HG03521 (cell line): ENCODE data around the gene WDR89.
A peak's percentile ranks its signal among the peaks of the same experiment; 100 is the strongest.
"Not testable (repeated sequence)": the region's sequence is repeated elsewhere in the genome, so short reads cannot be mapped to it uniquely, and the experiment has no call there.

Experiments used
- ATAC-seq: cut with Tn5 transposase; IDR thresholded peaks from one replicate; pipeline ENCODE4 v1.9.1; 2021; ENCODE audit warnings: mild to moderate bottlenecking, moderate library complexity; ENCODE audit not compliant: unreplicated experiment

Gene WDR89, protein sequence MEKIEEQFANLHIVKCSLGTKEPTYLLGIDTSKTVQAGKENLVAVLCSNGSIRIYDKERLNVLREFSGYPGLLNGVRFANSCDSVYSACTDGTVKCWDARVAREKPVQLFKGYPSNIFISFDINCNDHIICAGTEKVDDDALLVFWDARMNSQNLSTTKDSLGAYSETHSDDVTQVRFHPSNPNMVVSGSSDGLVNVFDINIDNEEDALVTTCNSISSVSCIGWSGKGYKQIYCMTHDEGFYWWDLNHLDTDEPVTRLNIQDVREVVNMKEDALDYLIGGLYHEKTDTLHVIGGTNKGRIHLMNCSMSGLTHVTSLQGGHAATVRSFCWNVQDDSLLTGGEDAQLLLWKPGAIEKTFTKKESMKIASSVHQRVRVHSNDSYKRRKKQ

DNA sequence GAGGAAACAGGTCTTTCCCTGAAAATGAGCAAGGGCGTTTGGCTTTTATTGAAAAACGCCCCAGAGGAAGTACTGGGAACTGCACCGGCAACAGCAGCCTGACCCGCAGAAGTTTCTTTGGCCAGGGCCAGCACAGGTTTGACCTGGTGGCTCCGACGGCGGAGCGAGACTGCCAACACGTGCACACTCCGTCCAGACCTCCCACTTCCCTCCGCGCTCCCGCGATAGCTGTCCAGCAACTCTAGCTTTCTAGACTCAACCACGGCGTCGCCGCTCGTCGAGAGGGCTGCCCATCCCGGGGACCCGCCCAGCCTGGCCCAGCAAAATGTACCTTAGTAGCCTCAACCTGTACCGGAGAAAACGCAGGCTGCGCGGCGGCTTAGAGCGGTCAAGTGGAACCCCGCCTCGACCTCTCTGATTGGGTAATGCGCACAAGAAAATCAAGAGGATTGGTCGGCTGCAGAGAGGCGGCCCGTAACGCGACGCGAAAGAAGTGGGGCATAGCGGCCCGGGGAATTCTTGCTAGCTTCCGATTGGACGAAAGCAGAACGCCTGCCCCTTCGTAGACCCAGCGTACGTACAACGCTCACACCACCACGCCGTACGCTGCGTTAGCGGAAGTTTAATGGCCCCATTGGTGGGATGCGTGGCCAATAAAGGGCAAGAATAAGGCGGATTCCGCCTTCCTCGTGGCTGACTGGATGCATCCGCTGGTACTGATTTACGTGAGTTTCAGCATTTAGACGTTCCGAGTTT is at the start of gene WDR89:
TSS of gene WDR89 (minus strand) at position 399 of the 756 bp plus-strand sequence. CDS start 41,929 bp downstream, outside the sequence.
- peak; percentile 85 for ATAC-seq

GRCh38 chr14:63689132-63689531 is 47.5 kb upstream of the WDR89 start:
- no peak for ATAC-seq

- no peak for ATAC-seq
Observed at GRCh38 chr14:63686926-63687325, 45.3 kb upstream of the WDR89 start.

DNA sequence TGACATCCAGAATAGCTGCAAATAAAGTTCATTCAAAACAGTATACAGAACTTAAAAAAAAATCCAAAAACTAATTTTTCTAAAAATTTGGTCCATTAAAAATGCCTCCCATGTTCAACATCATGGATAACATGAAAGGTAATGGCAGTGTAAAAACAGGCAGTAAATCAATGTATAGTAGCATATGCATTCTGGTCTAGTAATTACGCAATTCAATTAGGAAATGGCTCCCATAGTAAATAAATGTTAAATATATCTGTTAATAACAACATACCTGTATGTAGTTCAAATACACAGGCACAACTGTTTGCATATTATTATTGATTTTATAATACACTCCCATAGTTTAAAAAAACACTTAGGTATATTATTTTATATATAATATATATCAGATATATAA is 43.7 kb upstream of the WDR89 start:
- no peak for ATAC-seq

DNA sequence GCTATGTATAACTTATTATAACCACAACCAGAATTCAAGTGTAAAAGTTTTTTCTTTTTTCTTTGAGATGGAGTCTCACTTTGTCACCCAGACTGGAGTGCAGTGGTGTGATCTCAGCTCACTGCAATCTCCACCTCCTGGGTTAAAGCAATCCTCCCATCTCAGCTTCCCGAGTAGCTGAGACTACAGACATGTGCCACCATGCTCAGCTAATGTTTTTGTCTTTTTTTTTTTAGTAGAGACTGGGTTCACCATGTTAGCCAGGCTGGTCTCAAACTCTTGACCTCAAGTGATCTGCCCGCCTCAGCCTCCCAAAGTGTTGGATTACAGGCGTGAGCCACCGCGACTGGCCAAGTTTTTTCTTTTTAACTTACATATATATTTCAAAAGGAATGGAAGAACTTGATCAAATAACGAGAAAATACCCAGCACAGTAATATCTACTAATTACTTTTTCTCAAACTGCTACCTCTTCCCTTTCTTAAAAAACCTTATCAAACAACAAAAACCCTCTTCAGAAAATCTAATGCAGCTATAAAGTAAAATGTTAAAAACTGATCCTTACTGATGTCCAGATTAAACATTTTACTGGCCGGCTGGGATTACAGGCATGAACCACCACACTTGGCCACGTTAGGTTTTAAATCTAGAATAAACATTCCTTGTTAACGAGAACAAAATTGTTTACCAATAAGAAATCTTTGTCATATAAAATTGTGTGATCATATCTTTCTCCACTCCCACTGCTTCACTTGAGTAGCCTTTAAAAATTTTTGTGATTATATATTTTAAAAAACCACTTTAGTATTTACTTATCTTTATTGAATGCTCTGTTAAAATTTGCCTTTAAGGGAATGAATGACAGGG is 41.3 kb upstream of the WDR89 start:
- no peak for ATAC-seq

- no peak for ATAC-seq
Observed at GRCh38 chr14:63678536-63678935, 36.9 kb upstream of the WDR89 start.

GRCh38 chr14:63677891-63678379 is 36.3 kb upstream of the WDR89 start:
- no peak for ATAC-seq

DNA sequence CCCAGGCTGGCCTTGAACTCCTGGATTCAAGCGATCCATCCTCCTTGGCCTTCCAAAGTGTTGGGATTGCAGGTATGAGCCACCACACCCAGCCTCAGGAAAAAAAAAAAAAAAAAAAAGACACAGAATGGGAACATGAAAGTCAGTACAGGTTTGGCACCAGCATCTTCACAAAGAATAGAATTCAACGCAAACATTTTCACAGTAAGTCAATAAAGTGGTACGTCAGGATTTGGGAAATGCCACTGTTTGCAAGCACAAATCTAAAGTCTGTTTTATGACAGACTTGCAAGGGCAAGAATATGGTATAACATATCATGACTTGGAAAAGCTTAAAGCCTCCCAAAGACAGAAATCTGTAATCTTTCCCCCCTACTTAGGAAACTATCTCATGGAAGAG is 34.9 kb upstream of the WDR89 start:
- ATAC-seq, result no peak

GRCh38 chr14:63673886-63674497 is 32.3 kb upstream of the WDR89 start:
- no peak for ATAC-seq

- no peak for ATAC-seq
Observed at GRCh38 chr14:63673255-63673654, 31.6 kb upstream of the WDR89 start.

DNA sequence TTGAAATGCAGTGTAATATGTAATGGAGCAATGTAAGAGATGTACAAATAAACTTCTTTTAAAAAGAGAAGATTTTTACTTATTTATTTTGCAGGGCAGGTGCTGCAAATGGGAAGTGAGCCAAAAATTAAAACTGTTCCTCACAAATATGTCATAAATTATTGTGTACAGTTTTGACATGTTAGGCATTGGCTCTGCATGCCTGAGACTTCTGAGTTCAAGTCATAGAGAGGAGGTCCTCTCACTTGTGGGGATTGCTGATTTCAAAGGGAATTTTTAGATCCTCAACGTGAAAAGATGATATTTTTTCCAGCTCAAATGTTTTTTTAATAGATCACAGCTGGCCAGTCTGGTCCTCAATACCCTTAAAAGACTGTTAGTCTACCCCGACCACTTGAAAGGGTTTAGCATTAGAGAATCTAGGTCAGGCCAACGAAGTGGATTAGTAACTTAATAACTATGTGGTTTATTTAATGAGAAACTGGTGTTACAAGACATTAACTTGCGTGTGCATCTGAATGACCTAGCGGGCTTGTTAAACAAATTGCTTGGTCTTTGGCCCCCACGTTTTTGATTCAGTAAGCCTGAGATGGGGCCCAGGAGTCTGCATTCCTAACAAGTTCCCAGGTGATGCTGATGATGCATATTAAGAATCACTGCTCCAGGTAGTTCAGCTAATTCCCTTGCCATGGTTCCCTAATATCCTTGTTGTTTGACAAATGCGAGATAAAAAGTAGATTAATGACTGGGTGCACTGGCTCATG is 30.9 kb upstream of the WDR89 start:
- no peak for ATAC-seq

DNA sequence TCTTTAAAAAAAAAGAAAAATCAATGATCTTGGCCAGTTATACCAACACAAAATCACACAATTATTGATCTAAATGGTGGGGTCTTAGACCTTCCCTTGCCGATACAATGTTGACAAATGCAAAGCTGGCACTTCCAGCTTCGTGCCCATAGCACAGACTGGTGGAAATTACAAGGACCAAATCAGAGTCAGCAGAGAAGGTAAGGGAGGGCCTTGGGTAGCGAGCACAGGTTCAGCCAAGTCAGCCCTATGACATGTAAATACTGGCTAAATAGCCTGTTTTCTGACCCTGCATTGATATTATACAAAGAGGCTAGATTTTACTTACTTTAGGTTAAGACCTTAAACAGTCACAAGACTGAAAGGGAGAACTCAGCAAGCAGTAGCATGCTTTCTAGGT is 30.3 kb upstream of the WDR89 start:
- ATAC-seq, result no peak

GRCh38 chr14:63670692-63671091 is 29.0 kb upstream of the WDR89 start:
- ATAC-seq, result no peak

- no peak for ATAC-seq
Observed at GRCh38 chr14:63666335-63666734, 24.7 kb upstream of the WDR89 start.

DNA sequence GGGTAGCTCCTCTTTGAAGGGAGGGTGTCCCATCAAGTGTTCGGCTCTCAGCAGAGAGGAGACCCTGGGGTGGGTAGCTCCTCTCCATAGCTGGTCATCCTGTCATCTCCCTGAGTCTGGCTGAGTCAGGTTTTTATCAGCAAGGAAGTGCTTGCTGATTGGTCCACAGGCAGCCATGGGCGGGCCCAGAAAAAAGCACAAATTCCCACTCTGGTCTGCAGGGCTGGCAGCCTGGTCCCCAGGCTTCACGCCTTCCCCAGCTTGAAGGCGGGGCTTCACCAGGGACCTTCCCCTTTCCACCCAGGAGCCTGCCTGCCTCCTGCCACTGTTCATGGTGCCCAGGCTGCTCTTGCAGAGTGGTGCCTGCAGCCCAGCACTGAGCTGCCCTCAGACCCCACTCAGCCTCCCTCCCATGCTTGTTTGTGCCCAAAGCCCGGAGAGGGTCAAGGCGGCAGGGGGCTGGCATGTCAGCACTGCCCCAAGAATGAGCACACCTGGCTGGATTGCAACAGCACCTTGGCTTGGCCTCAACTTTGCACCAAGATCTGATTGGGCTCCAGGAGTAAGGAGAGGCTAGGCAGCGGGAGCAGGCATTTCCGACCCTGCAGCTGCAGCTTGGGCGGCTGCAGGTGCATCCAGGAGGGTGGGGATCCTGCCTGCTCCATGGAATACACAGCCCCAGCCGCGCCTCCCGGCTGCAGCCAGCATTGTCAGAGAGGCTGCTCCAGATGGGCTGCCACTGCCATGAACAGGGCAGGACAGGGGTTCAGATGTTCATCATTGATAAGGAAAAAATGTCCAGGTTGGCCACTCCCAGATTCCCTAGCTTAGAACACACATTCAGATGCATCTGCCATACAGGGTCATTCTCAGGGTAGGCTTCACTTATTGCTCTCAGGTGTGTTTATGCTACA is 22.0 kb upstream of the WDR89 start:
- ATAC-seq, result no peak

DNA sequence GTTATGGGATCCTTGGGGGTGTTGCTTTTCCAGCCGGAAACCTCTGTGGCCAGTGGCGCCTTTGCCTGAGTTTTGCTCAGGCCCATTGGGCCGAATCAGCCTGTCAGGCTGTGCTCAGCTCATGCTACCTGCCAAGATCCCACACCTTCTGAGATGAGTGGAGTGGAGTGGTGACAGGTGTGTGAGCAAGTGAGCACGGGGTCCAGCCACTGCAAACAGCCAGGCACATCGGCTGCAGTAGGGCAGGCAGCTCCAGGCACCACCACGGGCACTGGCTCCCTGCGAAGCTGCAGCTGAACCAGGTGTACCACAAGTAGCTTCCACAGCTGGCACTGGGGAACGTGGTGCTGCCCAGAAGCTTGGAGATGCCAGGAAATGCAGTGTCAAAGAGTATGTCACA is 21.1 kb upstream of the WDR89 start:
- ATAC-seq, result no peak

GRCh38 chr14:63661881-63662280 is 20.2 kb upstream of the WDR89 start:
- ATAC-seq, result not testable (repeated sequence)

DNA sequence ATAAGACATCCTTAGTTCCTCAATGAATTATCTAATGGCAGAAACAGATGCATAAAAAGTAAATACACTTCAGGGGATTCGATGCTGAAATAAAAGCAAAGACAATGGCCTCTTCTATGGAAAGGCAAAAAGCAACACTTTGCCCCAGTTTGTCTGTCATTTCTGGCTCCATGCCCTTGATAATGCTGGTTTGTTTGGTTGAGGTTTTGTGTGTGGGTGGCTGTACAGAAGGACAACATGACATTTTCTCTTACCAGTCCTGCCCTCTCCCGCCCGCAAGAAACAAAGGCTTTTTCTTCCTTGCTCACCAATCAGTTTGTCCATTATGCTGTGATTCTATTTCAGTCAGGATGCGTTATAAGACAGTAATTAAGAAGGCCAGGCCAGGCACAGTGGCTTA is 18.1 kb upstream of the WDR89 start:
- no peak for ATAC-seq

GRCh38 chr14:63656194-63656593 is 14.5 kb upstream of the WDR89 start:
- ATAC-seq, result no peak
